ENCODE results near the gene SLX4IP.
A peak's percentile ranks its signal among the peaks of the same experiment; 100 is the strongest.

SLX4IP gene

DNA sequence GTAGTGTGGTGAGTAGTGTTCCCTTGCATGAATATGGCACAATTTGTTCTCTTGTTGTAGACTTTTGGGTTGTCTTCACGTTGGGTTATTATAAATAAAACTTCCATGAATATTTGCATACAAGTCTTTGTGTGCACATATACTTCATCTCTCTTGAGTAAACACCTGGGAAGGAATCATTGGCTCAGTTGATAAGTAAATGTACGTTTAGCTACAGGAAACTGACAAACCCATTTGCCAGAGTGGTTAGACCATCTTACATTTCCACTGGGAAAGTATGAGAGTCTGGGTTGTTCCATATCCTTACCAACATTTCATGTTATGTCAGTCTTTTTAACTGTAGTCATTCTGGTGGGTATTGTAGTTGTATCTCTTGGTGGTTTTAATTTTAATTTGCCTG, 119.2 kb downstream of the SLX4IP start:
- DNase-seq: no peak

DNA sequence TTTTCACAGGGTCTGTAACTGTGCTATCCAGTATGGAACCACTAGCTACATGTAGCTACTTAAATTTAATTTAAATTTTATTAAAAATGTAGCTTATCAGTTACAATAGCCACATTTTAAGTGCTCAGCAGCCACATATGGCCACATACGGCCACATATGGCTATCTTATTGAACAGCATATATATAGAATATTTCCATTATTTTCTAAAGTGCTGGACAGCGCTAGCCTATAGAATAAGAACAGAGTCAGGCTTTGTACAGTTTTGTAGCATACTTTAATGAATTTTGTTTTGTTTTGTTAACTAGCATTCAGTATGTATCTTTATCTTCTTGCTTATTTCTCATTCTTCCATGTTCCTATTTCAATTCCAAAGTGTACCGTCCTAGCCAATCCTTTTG, 120.3 kb downstream of the SLX4IP start:
- no peak for DNase-seq

DNA sequence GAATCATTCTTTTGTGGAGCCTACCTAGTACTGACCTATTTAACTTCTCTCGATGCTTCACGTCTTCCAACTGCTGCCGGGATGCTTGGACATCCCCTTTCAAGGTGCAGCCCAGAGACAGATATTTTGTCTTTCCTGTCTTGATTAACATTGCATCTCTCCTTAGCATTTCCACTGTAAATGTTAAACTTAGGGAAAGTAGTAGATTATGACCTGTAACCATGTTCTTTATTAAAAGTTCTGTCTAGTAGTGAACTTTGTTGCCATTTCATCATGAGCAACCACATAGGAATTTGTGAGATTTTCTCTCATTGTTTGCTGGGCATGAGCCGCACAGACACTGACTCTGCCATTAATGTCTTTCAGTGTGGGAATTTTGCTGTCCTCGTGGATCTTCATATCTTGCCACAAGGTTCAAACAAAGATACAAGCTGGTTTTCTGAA, 120.8 kb downstream of the SLX4IP start:
- DNase-seq: no peak

DNA sequence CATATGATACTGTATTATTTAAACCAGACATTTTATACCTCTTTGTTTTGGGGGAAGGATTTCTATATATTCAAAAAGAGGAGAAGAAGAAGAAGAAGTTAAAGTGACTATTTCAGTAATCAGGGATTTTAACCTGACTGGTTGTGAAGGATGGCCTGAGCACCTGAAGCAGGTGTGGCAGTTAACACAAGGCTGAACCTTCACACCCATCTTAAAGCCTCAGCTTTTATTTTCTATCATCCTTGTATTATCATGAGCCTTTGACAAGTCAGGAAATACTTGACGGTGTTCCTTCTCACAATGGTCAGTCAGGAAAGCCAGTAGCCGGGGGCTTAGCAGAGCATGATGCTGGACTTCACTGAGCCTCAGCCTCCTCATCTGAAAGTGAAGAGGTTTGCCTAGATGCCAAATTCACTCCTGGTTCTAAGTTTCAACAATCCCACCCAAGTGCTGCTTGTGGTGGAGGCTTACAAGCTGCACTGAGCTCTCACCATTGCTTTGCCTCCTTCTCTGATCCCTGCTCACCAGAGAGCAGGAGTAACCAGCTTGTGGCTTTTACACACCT, 121.5 kb downstream of the SLX4IP start:
- no peak for DNase-seq

DNA sequence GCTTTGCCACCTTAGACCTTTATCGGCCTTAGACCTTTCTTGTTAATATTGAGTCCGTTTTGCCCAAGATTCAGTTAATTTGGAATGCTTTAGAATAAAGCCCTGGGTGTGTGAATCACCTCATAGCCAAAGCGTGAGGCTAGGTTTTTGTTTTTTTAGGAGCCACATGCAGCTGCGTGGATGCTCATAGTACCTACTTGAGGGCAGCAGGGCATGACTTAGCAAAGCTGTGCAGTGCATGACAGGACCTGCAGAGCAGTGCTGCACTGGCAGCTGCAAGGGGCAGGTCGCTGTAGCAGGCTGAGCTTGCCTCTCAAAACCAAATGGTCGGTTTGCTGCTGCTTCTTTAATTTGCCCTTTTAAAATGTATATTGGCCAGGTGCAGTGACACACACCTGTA, 122.6 kb downstream of the SLX4IP start:
- no peak for DNase-seq

DNA sequence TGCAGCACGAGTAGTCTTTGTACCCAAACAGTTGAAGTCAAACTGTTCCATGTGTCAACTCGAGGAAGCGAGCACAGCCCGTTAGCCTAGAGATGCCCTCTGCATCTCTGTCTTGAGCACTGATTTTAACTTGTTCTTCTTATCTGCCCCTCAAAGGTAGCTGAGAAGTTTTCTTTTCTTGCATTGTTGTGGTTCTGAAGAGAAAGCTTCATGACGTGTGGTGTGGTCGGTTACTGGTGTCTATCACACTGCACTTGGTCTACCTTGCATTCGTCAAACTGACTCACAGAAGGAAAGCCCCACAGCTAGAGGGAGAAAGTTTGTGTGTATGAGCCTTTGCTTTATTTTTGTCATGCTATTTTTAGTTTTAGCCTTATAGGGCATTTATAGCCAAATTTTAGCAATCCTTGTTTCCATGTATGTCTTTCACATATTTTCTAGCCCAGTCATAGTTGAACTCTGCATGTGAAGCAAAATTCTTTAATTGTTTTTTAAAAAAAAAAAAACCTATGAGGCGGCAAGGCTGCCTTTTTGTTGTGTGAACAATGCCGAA, 123.6 kb downstream of the SLX4IP start:
- DNase-seq: peak; percentile 15

DNA sequence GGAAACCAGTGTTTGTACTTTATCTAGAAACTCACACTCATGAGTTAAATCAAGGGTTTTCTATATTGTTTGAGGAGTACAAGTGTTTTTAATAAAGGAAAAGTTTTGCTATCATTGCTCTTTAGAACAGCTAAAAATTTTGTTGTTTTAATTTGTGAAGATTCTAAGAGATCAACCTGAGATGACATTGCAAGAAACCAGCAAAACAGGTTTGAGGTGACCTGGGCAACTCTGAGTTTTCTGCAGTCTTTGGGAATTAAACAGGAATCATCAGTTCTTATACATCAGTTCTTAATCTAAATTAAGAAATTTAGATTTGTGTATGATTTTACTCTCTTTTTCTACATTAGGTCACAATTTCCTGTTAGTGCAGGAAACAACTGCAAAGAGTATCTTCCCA, 124.2 kb downstream of the SLX4IP start:
- DNase-seq: no peak

DNA sequence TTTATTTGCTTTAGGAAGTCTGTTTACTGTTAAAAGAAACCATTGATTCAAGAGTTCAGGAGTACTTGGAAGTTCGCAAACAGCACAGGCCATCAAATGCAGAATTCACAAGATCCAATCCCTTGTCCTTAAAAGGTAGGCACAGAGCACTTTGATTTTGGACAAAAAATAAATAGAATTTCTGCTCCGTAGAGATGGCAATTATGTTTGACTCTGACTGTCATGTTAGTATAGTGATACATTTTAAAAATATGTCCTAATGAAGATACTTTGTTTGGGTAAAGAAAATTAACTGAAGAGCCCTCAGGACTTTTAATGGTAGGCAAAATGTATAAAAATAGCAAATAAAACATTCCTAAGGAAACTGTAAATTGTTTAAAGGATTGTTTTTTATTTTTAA, 125.6 kb downstream of the SLX4IP start:
- DNase-seq: no peak

DNA sequence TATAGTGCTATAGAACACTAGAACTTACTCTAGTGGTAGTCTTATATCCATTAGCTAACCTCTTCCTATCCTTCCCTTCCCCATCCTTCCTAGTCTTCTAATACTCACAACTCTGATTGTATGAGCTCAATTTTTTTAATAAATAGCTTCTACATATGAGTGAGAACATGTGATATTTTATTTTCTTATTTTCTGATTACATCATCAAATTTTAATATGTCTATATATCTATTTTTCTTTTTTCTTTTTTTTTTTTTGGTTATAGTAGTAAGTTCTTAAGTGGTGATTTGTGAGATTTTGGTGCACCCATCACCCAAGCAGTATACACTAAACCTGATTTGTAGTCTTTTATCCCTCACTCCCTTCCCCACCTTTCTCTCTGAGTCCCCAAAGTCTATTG, 126.2 kb downstream of the SLX4IP start:
- no peak for DNase-seq

DNA sequence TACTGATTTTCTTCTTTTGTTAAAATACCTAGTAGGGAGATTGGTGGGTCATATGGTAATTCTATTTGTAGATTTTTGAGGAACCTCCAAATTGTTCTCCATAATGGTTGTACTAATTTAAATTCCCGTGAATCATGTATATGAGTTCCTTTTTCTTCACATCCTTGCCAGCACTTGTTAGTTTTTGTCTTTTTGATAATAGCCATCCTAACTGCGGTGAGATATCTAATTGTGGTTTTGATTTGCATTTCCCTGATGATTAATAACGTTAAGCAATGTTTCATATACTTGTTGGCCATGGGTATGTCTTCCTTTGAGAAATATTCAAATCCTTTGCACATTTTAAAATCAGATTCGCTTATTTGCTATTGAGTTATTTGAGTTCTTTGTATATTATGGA, 127.8 kb downstream of the SLX4IP start:
- DNase-seq: no peak

DNA sequence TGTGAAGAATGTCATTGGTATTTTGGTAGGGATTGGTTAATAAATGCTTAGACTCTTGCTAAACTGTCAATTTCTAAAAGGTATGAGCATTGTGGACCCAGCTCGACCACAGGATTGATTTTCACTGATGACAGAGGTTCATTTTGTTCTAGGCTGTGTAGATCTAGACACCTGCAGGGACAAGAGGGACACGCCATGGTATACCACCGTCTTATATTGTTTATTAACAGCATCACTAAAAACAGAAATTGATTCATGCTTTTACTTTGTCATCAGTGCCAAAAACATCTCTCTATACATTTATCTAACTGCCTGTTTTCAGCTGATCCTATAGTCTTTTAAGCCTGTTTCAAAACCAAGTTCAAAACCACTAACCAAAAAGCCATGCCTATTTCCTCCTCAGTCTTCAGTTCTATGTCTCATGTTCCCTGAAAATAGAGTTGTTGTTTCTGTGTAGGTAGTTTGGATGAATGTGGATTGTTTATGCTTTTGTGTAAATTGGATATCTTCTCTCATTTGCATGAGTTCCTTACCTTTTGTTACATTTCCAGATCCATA, 128.9 kb downstream of the SLX4IP start:
- DNase-seq: no peak

DNA sequence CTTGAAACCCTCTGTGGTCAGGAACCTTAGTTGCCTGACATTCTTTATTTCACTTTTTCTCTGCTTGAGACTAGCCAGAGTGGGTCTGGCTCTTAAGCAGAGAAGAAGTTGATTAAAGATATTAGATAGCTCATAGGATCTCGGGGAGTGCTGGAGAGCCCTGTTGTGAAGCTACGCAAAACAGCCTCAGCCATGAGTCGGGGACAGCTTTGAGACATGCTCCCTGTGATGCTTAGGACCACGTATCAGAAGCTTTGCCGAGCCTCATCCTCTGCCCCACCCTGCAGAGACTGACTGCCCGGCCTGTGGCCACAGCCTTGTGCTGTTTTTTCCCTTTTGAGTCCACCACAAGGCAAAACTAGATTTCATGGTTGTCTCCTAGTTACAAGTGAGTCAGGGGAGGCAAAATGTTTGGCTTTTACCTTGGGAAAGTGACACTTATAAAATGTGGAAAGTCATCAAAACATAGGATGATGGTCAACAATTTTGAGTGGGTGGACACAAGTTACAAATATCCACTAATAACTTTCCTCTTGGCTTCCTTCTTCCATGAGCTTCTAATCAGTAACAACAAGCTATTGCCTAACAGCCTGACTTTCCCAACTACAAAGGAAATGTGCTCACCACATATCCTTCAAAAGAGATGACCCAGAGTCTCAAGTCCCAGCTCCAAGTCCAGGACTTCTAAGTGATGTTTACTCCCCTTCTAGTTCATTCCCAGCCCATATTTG, 130.3 kb downstream of the SLX4IP start:
- no peak for DNase-seq

DNA sequence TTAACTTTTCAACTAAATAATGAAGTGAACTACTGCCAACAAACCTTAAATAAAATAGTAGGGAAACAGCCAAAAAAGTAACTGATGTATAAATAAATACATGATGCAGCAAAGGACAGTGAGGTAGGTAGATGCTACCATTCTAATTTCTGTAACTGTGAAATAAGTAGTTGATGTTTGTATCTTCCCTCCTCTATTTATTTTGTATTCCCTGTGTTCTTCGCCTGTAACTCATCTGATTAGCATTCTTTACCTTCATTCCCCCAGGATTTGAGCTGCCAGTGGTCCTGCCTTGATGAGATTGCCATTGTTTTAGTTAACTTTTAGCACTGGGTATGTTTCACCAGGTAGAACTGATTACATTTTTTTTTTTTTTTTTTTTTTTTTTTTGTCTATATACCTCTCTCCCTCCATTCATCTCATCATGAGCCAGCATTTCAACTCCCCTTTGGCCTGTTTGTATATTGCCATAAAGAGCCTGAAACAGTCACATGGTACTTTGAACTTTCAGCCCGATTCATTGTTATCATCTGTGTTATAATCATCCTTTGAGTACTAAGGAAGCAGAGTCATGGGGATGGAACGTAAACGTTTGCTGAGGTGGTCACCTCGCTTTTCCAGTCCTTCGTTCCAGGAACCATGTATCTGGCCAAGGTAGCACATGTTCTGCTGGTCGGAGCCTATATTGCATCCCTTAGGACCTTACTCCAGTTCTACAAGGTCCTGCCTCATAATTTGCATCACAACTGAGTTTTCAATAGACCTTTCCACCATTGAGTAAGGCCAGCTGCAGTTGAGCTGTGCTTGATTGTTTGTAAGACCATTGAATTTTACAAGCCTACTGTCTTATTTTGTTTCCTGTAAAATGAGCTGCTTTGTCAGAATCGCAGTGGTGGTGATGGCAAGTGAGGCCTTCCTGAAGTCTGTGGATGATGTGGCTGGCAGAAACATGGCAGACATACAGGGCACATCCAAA, 131.1 kb downstream of the SLX4IP start:
- DNase-seq: no peak

DNA sequence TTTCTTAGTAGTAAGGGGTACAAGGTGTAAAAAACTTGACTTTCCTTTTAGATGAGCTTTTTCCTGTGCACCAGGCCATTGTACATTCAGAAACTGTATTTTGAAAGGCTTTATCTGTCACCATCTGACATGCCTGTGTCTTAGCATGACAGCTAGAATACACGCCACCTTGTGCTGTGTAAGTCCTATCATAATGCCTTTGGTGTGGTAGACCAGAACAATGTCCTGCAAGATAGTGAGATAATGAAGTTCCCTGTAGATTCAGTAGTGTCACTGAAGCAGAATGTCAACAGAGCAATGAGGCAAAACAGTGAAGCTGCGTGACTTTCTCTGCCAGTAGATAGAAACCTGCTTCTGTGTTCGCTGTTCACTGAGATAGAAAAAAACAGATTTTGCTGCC, 132.9 kb downstream of the SLX4IP start:
- no peak for DNase-seq

DNA sequence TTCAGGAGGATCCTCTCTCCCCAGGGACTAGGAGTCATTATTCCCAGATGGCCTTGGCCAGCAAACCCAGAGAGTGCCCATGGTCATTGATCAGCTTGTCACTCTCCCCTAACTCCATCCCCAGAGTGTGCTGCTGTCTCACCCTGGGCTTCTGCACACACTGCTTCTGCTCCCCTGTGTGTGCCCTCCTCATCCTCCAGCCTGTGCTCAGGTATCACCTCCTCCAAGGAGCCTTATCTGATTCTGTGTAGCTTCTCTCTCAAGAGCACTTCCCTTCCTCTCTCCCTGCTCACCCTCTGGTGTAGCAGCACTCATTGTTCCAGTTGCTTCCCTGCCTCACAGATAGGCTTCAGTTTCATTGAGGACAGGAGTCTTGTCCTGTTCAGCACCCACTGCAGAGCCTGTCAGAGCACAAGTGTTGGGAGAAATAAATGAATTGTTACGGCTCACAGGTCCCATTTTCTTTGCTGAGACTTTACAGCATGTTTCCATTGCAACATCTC, 136.3 kb downstream of the SLX4IP start:
- DNase-seq: no peak

DNA sequence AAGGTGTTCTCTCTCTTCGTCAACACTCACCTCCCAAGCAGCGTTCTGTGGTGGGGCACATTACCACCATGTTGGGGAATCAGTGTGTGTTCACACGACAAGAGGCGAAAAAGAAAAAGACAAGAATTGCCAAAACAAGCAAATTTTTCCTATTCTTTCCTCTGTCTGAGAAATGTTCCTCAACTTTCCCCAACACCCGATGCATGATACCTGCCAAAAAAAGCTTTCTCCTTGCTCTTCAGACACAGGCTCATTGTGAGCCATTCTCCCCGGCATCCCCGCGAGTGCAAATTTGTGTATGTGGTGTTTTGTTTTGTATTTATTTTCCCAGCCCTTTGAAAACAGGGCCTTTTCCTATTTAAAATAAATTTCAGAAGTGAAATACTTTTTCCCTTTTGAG, 137.7 kb downstream of the SLX4IP start:
- DNase-seq: no peak

DNA sequence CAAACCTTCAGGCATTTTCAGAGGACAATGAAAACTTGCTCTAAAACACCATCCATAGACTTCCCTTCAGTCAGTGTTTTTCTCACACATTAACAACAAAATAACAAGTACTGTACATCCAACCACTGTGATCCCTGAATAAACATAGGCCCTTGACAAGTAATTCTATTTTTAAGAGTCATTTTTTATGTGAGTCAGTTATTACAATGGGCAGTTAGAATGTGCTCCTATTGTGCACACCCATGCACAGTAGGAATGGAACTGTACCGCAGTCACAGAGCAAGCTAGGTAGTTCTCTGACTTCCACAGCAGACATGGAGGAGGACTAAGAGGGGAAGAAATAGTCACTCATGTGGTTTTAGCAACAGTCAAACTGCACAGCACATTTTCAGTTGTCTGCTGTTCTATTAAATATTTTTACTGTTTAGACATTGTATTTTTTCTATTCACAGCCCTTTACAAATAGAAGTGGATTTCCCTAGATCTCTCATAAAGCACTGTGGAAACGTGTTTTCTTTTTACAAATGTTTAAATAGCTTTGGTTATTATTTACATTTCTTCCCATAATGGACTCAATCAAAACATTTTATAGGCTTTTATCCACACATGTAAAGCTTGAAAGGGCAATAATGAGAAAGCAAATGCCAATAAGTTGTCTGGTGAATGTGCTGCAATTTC, 138.3 kb downstream of the SLX4IP start:
- no peak for DNase-seq

DNA sequence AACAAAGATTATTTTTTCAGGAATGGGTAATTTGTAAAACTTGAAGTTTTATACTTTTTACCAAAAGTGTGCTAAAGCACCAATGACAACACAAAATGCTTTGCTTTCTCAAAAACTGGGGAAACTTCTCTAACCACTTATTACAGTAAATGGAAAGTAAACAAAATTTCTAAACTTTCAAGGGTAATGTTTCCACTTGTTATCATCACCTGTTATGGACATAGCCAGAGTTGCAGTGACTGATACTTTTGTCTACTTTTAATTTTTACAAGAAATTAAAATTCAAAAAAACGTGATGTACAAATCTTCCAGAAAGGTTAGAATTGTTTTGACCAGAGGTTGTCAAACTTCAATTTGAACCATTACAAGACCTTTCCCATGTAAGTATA, 138.8 kb downstream of the SLX4IP start:
- DNase-seq: no peak

DNA sequence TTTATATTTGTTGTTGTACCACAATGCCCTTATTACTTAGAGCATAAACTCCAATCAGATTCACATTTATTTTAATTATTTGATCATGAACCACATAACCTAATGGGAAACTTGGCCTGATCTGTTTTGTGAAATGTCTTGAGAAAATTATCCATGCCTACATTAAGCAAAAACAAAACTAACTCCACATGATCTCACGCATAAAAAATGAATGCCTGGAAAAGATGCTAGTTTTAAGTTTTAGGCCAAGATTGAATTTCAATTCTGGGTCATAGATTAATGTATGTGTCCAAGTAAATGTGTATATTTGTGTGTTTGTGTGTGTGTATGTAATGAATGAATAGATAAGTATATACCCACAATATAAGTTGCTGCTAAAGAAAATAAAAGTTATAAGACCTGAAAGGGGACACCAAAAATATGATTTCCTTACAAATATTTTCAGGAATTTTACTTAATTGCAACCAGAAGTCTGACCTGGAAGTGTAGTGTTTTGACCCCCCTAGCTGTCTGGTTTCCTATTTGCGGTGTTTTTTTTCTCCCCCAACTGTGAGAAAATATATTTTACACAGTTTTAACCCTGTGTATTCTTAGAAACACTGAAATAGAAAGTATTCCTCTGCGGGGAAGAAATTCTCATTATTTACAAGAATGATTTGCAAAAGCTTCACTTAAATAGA, 141.4 kb downstream of the SLX4IP start:
- no peak for DNase-seq

DNA sequence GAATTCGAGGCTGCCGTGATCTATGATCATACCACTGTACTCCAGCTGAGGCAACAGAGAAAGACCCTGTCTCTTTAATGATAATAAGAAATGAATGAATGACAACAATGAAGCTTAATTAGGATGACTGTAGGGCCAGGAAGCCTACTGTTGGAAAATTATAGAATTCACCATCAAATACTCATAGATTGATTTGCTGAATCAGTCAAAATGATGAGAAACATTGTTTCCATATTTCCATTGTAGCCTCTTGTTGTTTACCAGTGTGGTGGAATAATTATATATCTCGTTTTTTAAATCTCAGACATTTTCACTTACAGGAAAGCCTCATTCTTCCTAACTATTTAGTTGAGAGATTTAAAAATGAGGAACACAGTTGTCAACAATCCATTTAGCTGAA, 142.5 kb downstream of the SLX4IP start:
- no peak for DNase-seq

DNA sequence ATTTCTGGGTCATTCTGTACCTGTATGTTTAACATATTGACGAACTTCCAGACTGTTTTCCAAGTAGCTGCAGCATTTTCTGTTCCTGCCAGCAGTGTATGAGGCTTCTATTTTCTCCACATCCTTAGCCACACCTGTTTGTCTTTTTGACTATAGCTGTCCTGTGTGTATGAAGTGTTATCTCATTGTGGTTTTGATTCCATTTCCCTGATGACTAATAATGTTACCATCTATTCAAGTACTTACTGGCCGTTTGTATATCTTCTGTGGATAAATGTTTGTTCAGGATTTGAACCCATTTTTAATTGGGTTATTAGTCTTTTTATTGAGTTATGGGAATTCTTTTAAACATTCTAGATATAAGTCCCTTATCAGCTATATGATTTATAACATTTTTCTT, 143.5 kb downstream of the SLX4IP start:
- DNase-seq: no peak

DNA sequence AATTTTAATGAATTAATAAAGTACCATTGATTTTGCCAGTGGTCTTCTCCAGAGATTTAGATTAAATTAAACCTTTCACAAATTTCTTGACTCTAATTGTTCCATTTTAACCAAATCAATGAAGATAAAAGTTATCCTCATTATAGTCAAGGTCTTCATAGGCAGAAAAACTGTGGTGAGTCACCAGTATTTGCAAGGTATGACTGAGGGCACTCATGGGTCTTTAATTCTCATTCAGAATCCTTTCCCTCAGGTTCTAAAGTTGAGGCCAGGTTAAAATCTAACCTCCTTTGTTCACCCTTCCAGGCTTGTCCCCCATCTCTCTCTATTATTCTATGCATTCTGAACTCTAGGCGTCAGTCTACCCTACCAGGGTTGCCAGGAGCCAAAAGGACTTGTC, 144.8 kb downstream of the SLX4IP start:
- no peak for DNase-seq
